ENCODE measurements around the gene PER1.
A peak's percentile ranks its signal among the peaks of the same experiment; 100 is the strongest.
"Not testable (repeated sequence)": the region's sequence is repeated elsewhere in the genome, so short reads cannot be mapped to it uniquely, and the experiment has no call there.

PER1 gene

GRCh38 chr17:8152112-8152775 lies at the start of gene PER1:
Gene PER1 (minus strand): TSS chr17:8152404. CDS start chr17:8150706, 1,698 bp downstream.
- peak; percentile 96 for DNase-seq

- DNase-seq: peak; percentile 89
Observed at GRCh38 chr17:8192070-8192815, 40.0 kb upstream of the PER1 start.

- no peak for DNase-seq
Observed at GRCh38 chr17:8190506-8190905, 38.3 kb upstream of the PER1 start.

GRCh38 chr17:8189711-8190477 lies 37.7 kb upstream of the PER1 start, which contains the start of gene BORCS6:
Gene BORCS6 (minus strand): TSS chr17:8190180. CDS start chr17:8190140, 40 bp downstream.
- DNase-seq: peak; percentile 99

GRCh38 chr17:8189041-8189710 lies 37.0 kb upstream of the PER1 start:
- DNase-seq: no peak

GRCh38 chr17:8188263-8188839 lies 36.1 kb upstream of the PER1 start:
- DNase-seq: no peak

- DNase-seq: peak; percentile 98
Observed at GRCh38 chr17:8187517-8188262, 35.5 kb upstream of the PER1 start.

- DNase-seq: peak; percentile 97
Observed at GRCh38 chr17:8186787-8187516, 34.7 kb upstream of the PER1 start.

- DNase-seq: no peak
Observed at GRCh38 chr17:8186446-8186786, 34.2 kb upstream of the PER1 start.

- peak; percentile 91 for DNase-seq
Observed at GRCh38 chr17:8185582-8186445, 33.6 kb upstream of the PER1 start.

GRCh38 chr17:8176998-8177731 lies 25.0 kb upstream of the PER1 start:
- no peak for DNase-seq

- DNase-seq: peak; percentile 92
Observed at GRCh38 chr17:8176197-8176940, 24.2 kb upstream of the PER1 start, which contains the start of gene TMEM107. Gene TMEM107 (minus strand): TSS chr17:8176380. CDS start chr17:8176286, 94 bp downstream.

- no peak for DNase-seq
Observed at GRCh38 chr17:8175795-8176196, 23.6 kb upstream of the PER1 start.

GRCh38 chr17:8173871-8174322 lies 21.7 kb upstream of the PER1 start:
- no peak for DNase-seq

- peak; percentile 96 for DNase-seq
Observed at GRCh38 chr17:8173056-8173870, 21.1 kb upstream of the PER1 start.

- not testable (repeated sequence) for DNase-seq
Observed at GRCh38 chr17:8170186-8170585, 18.0 kb upstream of the PER1 start.

- no peak for DNase-seq
Observed at GRCh38 chr17:8167526-8167925, 15.3 kb upstream of the PER1 start.

- DNase-seq: no peak
Observed at GRCh38 chr17:8166731-8167130, 14.5 kb upstream of the PER1 start.
